ENCODE data around the gene PABPC1L.

GRCh38 chr20:44961011-44961869, 51.4 kb downstream of the PABPC1L start:
- TF ChIP-seq CTCF (IDR thresholded peaks at IDR 0.05) (no peak), POLR2A (IDR thresholded peaks at IDR 0.05) (no peak), POLR2AphosphoS5 (IDR thresholded peaks at IDR 0.05) (no peak)
